Fibroblast of skin of abdomen (primary cell): ENCODE results near the gene KLK5.

ENCODE experiments used
- DNase-seq: peaks from one replicate; pipeline ENCODE4 v3.0.0-alpha.2; 2013

The KLK5 gene

DNA sequence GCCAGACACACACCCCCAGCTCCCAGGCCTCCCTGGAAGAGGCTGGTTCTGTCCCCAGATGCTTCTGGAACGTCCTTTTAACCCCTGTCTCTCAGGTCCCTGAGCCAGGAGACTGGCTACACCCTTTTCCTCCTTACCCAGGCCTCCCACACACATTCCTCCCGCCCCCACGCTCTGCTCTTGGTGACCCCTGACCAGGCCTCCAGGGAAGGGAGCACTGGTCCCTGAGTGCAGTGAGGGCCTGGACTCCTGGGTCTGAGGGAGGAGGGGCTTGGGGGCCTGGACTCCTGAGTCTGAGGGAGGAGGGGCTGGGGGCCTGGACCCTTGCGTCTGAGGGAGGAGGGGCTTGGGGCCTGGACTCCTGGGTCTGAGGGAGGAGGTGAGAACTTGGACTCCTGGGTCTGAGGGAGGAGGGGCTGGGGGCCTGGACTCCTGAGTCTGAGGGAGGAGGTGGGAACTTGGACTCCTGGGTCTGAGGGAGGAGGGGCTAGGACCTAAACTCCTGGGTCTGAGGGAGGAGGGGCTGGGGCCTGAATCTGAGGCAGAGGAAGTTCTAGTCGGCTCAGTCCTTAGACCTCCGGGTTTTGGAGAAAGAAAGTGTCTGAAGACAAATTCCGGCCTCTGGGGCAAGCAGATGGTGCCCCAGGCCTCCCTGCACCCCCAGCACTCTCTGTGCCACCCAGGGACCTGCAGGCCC, 16.0 kb upstream of the KLK5 start:
- DNase-seq: no peak

DNA sequence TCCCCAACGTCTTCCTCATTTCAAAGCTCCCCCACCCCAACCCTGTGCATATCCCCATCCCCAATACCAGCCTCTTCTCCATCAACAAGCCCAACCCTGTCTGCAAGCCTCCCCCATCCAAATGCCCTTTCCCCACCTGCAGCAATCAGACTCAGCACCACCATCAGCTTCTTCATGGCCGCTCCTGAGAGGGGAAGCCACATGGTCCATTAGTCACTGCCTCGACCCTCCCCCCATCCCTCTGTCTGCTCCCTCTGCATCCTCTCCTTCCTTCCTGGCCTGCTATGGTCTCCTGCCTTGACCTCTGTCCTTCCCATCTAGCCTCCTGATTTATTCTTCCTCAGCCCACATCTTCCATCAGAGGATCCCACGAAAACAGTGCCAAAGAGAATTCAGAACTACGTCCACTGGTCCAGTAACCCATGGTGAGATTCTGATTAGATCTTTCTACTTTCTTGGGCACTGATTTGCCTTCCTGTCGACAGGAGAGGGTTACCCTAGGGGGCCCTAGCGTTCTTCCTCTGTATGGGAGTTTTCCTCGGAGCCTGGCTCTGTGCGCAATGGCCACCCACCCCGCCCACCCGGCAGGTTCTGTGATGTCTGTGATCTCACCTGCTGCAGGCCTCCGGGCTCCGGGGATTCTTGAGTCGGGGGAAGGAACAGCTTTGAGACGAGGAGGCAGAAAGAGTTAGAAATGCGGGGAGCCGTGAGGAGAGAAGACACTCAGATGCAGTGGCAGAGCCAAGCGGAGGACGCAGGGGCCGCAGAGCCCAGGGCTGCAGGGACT, 15.3 kb upstream of the KLK5 start:
- DNase-seq: no peak

GRCh38 chr19:50964266-50964665, 11.4 kb upstream of the KLK5 start:
- no peak for DNase-seq

GRCh38 chr19:50963381-50963780, 10.5 kb upstream of the KLK5 start:
- DNase-seq: no peak

DNA sequence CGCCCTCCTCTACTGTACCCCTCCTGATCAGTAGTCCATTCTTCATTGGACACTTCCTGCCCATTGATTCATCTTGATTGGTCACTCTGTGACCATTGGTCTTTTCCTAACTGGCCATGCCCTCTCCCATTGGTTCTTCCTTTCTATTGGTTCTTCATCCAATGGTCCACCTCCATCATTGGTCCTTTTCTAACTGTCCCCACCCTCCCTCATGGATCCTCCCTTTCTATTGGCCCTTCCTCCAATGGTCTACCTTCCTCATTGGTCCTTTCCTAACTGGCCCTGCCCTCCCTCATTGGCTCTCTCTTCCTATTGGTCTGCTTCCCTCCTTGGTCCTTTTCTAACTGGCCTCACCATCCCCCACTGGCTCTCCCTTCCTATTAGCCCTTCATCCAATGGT, 9.4 kb upstream of the KLK5 start:
- no peak for DNase-seq

DNA sequence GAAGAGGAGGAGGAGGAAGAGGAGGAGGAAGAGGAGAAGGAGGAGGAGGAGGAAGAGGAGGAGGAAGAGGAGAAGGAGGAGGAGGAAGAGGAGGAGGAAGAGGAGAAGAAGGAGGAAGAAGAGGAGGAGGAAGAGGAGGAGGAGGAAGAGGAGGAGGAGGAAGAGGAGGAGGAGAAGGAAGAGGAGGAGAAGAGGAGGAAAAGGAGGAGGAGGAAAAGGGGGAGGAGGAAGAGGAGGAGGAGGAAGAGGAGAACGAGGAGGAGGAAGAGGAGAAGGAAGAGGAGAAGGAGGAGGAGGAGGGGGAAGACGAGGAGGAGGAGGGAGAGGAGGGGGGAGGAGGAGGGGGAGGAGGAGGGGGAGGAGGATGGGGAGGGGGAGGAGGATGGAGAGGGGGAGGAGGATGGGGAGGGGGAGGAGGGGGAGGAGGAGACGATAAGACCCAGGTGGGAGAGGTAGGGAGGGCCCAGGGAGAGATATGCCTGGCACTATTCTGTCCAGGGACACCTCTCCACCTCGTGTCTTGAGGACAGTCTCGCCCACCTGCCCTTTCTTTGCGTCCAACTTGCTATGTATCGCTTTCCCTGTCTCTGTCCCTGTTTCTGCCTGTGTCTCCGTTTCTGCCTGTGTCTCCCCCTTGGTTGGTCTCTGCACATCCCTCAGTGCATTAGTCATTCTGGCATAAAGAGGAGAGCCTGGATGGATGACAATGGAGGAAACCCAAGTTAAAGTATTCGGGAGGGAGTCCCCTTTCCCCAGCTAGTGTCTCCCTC, 7.1 kb upstream of the KLK5 start:
- no peak for DNase-seq

DNA sequence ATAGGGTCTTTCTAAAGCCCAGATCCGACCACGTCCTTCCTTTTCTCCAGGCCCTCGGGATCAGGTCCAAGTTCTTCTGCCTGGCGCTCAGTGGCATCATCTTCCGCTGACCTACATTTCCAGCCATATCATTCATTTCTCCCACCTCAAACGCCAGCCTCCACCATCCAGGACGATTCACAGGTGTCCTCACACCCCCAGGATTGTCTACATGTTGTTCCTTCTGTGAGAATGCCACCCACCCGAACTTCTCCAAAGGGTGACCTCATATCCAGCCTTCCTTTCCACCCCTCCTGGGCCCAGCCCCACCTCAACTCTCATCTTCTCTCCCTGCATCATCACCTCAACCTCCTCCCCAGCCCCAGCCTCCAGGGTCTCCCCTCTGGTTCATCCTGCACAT, 4.7 kb upstream of the KLK5 start:
- no peak for DNase-seq

DNA sequence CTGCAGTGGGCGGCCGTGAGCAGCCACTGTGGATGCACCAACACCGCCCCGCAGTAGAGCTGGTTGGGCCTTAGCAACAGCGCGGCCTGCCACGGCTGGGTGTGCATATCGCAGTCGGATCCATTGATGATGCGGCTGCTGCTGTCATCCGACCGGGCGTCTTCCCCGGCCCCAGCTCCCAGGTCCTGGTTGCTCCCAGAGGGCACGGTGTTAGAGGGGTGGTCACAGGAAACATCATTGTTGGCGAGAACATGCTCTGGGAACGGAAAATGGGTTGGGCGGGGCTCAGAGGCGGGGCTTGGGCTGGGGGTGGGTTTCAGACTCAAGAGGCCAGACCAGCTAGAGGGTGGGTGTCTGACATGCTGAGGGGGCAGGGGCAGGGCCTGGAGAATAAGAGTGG, 3.0 kb downstream of the KLK5 start:
- DNase-seq: no peak

- DNase-seq: no peak
Measured at GRCh38 chr19:50947123-50947522, 5.7 kb downstream of the KLK5 start.

GRCh38 chr19:50944795-50945194, 8.0 kb downstream of the KLK5 start:
- no peak for DNase-seq

- no peak for DNase-seq
Measured at GRCh38 chr19:50943074-50943828, 9.6 kb downstream of the KLK5 start.

- DNase-seq: no peak
Measured at GRCh38 chr19:50939596-50939995, 13.2 kb downstream of the KLK5 start.

DNA sequence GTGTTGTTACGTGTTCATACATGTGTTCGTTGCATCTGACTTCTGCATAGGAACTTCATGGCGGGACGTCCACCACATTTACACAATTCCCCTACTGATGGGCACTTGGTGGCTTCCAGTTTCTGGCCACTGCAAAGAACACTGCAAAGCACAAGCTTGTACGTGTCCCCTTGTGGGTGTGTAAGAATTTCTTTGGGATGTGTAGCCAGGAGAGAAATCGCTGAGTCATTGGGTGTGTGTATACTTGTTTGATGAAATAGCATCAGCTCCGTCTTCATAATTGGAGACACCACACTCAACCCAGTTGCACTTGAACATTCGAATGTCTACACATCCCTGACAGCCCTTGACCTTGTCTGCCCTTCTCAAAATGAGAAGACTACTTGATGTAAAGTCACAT, 19.2 kb downstream of the KLK5 start:
- DNase-seq: no peak

DNA sequence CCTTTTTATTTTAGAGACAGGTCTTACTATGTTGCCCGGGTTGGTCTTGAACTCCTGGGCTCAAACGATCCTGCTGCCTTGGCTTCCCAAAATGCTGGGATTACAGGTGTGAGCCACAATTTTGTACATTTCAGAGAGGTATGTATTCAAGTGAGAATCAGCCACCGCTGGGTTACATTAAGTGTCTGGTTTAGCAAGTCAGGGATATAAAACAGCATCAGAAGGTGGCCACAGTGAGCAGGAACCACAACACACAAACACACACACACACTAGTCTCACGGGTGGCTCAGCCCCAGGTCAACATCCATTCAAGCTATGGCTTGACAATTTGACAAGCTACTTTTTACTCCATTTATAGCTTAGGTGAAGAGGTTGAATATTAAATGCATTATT, 20.2 kb downstream of the KLK5 start:
- no peak for DNase-seq

- no peak for DNase-seq
Measured at GRCh38 chr19:50932018-50932689, 20.7 kb downstream of the KLK5 start.

- no peak for DNase-seq
Measured at GRCh38 chr19:50931023-50931422, 21.8 kb downstream of the KLK5 start.

DNA sequence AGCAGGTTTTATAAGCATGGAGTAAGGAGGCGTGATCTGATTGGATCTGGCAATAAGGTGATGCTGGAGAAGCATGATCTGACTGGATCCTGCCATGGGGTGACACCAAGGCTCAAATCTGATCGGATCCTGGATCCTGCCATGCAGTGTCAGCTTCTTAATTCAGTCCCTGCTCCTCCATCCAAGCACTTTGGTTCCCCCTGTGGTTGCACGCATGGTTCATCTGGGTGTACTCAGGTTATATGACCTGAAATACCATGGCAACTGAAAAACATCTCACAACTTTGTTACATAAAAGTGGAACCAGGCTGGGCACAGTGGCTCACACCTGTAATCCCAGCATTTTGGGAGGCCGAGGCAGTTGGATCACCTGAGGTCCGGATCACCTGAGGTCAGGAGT, 24.0 kb downstream of the KLK5 start:
- DNase-seq: no peak

- DNase-seq: no peak
Measured at GRCh38 chr19:50926144-50926543, 26.7 kb downstream of the KLK5 start.

DNA sequence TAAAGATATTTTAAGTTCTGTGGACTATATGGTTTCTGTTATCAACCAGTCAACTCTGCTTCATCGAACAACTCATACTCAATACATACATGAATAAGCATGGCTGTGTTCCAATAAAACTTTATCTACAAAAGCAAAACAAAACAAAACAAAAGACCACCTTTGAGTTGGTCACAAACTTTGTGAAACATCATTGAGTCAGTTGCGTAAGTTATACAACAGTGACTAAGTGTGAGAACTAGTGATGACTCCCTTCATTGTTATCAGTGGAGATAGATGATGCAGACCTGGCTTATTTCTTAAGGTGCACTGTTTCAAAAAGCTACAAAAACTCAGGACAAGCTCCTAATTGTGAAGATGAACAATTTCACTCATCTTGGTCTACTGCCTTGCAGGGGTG, 27.1 kb downstream of the KLK5 start:
- no peak for DNase-seq

DNA sequence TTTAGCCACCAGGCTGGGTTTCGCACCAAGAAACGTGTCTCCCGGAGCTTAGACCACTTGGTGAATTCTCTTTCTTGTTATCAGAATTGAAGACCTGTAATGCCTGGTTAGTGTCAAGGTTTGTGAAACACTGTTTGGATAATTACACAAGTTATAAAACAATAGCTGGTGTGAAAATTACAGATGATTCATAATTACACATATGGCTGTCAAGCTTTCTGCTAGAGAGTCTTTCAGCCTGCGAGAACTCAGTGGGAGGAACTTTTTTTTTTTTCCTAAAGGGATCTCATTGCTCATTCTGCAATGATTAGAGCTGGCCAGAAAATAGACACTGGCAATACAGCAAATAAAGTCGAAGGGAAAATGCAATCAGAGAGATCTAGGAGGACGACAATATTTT, 28.3 kb downstream of the KLK5 start:
- DNase-seq: no peak

DNA sequence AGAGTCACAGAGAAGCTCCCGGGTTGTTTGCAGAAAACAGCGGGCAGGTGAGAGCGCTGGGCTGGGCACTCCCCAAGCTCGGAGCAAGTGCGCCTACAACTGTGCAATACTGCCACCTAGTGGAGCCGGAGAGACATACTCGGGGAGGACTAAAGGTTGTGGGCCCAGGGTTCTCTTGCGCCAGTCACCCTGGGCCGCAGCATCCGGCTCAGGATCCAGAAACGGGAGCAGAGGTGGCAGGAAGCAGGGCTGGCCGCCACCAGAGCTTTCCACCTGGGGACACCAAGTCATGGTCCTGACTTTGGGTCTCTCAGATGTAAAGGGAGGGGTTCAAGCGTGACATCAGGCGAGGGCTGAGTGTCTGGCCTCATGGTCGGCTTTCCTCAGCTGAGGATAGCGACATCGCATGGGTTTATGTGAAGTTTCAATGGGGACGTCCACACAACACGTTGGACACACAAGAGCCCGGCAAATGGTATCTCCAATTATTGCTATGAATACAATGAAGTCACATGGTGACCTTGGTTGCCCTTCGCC, 30.5 kb downstream of the KLK5 start:
- peak; percentile 66 for DNase-seq
